T-cell (primary cell): ENCODE measurements around the gene OSBP2. TPM values are rescaled to one million over a fixed set of nuclear protein-coding genes. Genes with fewer than 3 reads are reported as not detected.

ENCODE experiments used
- ATAC-seq, 4 experiments: fragments of 200-7000 bp in 3 of 4; fragments of 150-1000 bp in 1 of 4; cut with Tn5 transposase; replicated peaks in 1 of 4; 1 replicate in 3 of 4; 2 replicates in 1 of 4; pipeline ENCODE4 v1.10.0; 2021; ENCODE audit warnings: moderate library complexity in 3 of 4, mild to moderate bottlenecking in 2 of 4, moderate number of reproducible peaks in 1 of 4
- CTCF ChIA-PET, 2 donors: fragments of 300-600 bp; sonication (Branson Sonifier 250); formaldehyde crosslinking; loops; one replicate each; lab custom pipeline; 2022; ENCODE audit warnings: antibody characterized with exemption in 2 of 2; lab: Charles Lee
- POLR2A ChIA-PET, 2 donors: fragments of 300-600 bp; sonication (Branson Sonifier 250); formaldehyde crosslinking; loops; one replicate each; lab custom pipeline; 2022; ENCODE audit warnings: antibody characterized with exemption in 2 of 2; lab: Charles Lee
- DNase-seq, 35 experiments: peaks; one replicate each; pipeline versions ENCODE4 v3.0.0 to v3.0.0-alpha.2; 2013 to 2023
- H3K27ac ChIP-seq: one replicate; pipeline ENCODE4 v1.5.1; 2013; ENCODE audit warnings: low read length
- H3K27me3 ChIP-seq, 2 experiments: replicated peaks in 1 of 2; 1 replicate in 1 of 2; 2 replicates in 1 of 2; pipeline versions ENCODE4 v1.6.1 to v1.7.0; 2013; ENCODE audit warnings: low read length in 1 of 2, mixed read lengths in 1 of 2; ENCODE audit not compliant: control insufficient read depth in 2 of 2, insufficient read depth in 2 of 2; ENCODE audit errors: extremely low read depth in 1 of 2
- H3K36me3 ChIP-seq, 2 donors: 1 replicate in 1 of 2; 2 replicates in 1 of 2; pipeline versions ENCODE4 v1.6.1 to v1.7.0; 2013; ENCODE audit warnings: low read length in 1 of 2; ENCODE audit not compliant: control insufficient read depth in 2 of 2, insufficient read depth in 1 of 2; ENCODE audit errors: extremely low read depth in 1 of 2
- H3K4me1 ChIP-seq, 2 experiments: 1 replicate in 1 of 2; 2 replicates in 1 of 2; pipeline versions ENCODE4 v1.6.1 to v1.7.0; 2013; ENCODE audit warnings: low read length in 2 of 2, mixed read lengths in 1 of 2; ENCODE audit not compliant: insufficient read depth in 2 of 2, control insufficient read depth in 1 of 2; ENCODE audit errors: extremely low read depth in 1 of 2
- H3K4me3 ChIP-seq, 2 donors: 1 replicate in 1 of 2; 2 replicates in 1 of 2; pipeline versions ENCODE4 v1.5.1 to v1.7.0; 2013; ENCODE audit warnings: mild to moderate bottlenecking in 2 of 2, low read length in 1 of 2, moderate library complexity in 1 of 2; ENCODE audit not compliant: control insufficient read depth in 1 of 2; ENCODE audit errors: extremely low read depth in 1 of 2
- H3K9me3 ChIP-seq: 2 replicates; pipeline ENCODE4 v1.7.0; 2013
- H3K27ac Mint-ChIP-seq, 2 donors: one replicate each; pipeline ENCODE4 v1.8.0; 2020 to 2021; ENCODE audit warnings: mild to moderate bottlenecking in 2 of 2, mixed read lengths in 2 of 2
- H3K27me3 Mint-ChIP-seq, 2 donors: one replicate each; pipeline ENCODE4 v1.8.0; 2021 to 2022; ENCODE audit warnings: mixed read lengths in 2 of 2
- H3K36me3 Mint-ChIP-seq: one replicate; pipeline ENCODE4 v1.8.0; 2021; ENCODE audit warnings: mixed read lengths
- H3K4me1 Mint-ChIP-seq, 3 donors: one replicate each; pipeline ENCODE4 v1.8.0; 2020 to 2022; ENCODE audit warnings: mixed read lengths in 3 of 3, mild to moderate bottlenecking in 1 of 3
- H3K4me3 Mint-ChIP-seq, 3 donors: one replicate each; pipeline ENCODE4 v1.8.0; 2020 to 2022; ENCODE audit warnings: mild to moderate bottlenecking in 3 of 3, mixed read lengths in 3 of 3, moderate library complexity in 3 of 3
- H3K9me3 Mint-ChIP-seq, 3 donors: one replicate each; pipeline ENCODE4 v1.8.0; 2020 to 2022; ENCODE audit warnings: mixed read lengths in 3 of 3
- WGBS: methylation state at CpG from one replicate; pipeline ENCODE4 v1.1.5; 2013; ENCODE audit warnings: missing lambda C conversion rate; ENCODE audit not compliant: insufficient coverage; 5-methylcytosine and 5-hydroxymethylcytosine counted together
- total RNA-seq, 35 experiments: library from RNA in 6 of 35; stranded (reverse) in 6 of 35; fragments of 120-200 nt in 1 of 35; gene quantifications; one replicate each; pipeline versions ENCODE4 v1.2.1 to v1.2.4 and lab custom pipeline; 2013 to 2026

The OSBP2 gene
- total RNA-seq, 5 donors from 2014 or later (not counting 1 experiment from before 2014, with no cell fraction given): 1.6 to 2.8 (median 2.1) TPM

DNA sequence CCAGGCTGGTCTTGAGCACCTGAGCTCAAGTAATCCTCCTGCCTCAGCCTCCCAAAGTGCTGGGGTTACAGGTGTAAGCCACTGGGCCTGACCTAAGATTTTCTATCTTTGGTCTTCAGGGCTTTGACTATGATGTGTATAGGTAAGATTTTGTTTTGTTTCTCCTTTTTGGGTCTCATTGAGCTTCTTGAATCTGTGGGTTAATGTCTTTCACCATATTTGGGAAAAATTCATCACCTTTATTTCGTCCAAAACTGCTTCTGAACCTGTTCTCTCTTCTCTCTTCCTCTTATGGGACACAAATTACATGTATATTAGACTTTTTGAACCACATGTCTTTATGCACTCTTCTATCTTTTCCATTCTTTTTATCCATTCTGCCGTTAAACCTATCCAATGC, 100.4 kb downstream of the OSBP2 start:
- Mint-ChIP-seq H3K27me3 (peaks cover 7 to 10% of the 10 kb centered on the region in 2 donors), H3K36me3 (peaks cover 4% of the 10 kb centered on the region), H3K9me3 (no peaks in the 10 kb centered on the region), H3K27ac (no peak overlapping the region), H3K4me3 (no peak overlapping the region), H3K4me1 (no peaks in the 10 kb centered on the region)
- no peaks in the 10 kb centered on the region for H3K4me1 ChIP-seq
- ChIA-PET POLR2A (interaction anchor here in 1 of 2 donors (0.6 kb wide), 1 partner anchor 62 kb away, joined by 5 read pairs; no protein-coding TSS in a partner anchor), CTCF (no interaction called here)
- peaks cover 2 to 11% of the 10 kb centered on the region in 2 experiments for H3K27me3 ChIP-seq
- H3K27ac ChIP-seq: no peak overlapping the region
- no peaks in the 10 kb centered on the region for H3K9me3 ChIP-seq
- no peak overlapping the region for H3K4me3 ChIP-seq
- ATAC-seq (no peak), DNase-seq (no peak)
- no CpG with 5 or more reads among the region's 2 CpGs for WGBS
- no peaks in the 10 kb centered on the region for H3K36me3 ChIP-seq

GRCh38 chr22:30801695-30802094, 107.0 kb downstream of the OSBP2 start:
- no peaks in the 10 kb centered on the region for H3K9me3 ChIP-seq
- H3K27me3 Mint-ChIP-seq: peaks cover 42 to 56% of the 10 kb centered on the region in 2 donors
- ATAC-seq (no peak), DNase-seq (no peak)
- no peak overlapping the region for H3K27ac Mint-ChIP-seq
- H3K4me3 ChIP-seq: no peak overlapping the region
- ChIA-PET POLR2A (no interaction called here), CTCF (no interaction called here)
- H3K4me1 Mint-ChIP-seq: peaks cover 5 to 9% (median 7%) of the 10 kb centered on the region in 3 donors
- H3K36me3 ChIP-seq: no peaks in the 10 kb centered on the region
- H3K9me3 Mint-ChIP-seq: no peaks in the 10 kb centered on the region
- no peak overlapping the region for H3K27ac ChIP-seq
- peaks cover 4% of the 10 kb centered on the region for H3K36me3 Mint-ChIP-seq
- H3K27me3 ChIP-seq: peaks cover 22 to 44% of the 10 kb centered on the region in 2 experiments
- H3K4me1 ChIP-seq: peaks cover 0 to 8% of the 10 kb centered on the region in 2 experiments
- peak overlapping the region in 1 of 3 donors; percentile 42 for H3K4me3 Mint-ChIP-seq
- no CpG with 5 or more reads among the region's 3 CpGs for WGBS

DNA sequence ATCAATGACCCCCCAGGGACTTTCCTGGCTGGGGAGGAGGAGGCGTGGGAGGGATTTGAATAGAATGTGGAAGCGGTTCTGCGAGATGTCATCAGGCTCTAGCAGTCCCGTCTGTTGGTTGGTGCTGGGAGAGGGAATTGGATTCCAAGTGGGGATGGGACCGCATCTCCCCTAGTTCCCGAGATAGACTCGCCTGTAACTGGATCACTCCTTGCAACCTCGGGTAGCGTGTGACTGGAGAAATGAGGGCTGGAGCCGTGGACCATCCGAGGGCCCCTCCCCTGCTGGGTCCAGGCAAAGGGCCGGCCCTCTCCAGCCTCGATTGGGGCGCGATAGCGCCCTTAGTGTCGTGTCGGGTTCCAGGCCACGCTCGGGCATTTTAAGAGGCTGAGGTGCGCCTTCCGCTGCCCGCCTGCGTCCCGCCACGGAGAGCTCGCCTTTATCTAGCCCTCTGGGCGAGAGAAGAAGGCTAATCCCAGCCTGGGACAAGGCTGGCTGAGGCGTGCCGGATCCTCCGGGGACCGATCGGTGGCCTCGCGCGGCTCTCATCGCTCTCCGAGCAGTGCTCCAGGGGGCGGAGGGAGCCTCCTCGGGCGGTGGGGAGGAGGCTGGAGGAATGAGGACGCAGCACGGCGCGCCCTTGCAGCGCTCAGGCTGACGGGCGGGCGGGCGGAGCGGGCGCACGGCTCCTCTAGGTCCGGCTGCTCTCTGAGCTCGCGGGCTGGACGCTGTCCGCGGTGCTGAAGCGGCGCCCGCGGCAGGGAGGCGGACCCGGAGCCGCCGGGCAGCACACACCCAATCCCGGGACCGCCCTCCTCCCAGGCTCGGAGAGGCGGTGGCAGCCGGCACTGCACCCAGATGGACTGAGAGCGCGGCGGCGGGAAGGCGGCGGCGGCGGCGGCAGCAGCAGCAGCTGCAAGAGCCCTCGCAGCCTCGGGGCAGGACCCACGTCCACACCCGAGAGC, 107.8 kb downstream of the OSBP2 start:
- Histone ChIP-seq H3K27ac (no peak overlapping the region), H3K27me3 (peaks cover 22 to 44% of the 10 kb centered on the region in 2 experiments), H3K9me3 (no peaks in the 10 kb centered on the region), H3K4me3 (peak overlapping the region in 1 of 2 donors; percentile 44), H3K4me1 (peaks cover 0 to 8% of the 10 kb centered on the region in 2 experiments), H3K36me3 (no peaks in the 10 kb centered on the region)
- POLR2A ChIA-PET: no interaction called here
- H3K27me3 Mint-ChIP-seq: peaks cover 42 to 58% of the 10 kb centered on the region in 2 donors
- peak overlapping the region in 1 of 3 donors; percentile 42 for H3K4me3 Mint-ChIP-seq
- DNase-seq: peak in 34 of 35 experiments; percentile 6 to 77 (median 41)
- 9% methylated on average over 79 of the region's 85 CpGs for WGBS
- H3K36me3 Mint-ChIP-seq: peaks cover 4% of the 10 kb centered on the region
- peak; percentile 89 to 98 (median 92) for ATAC-seq
- peaks cover 5 to 9% (median 7%) of the 10 kb centered on the region in 3 donors for H3K4me1 Mint-ChIP-seq
- no peaks in the 10 kb centered on the region for H3K9me3 Mint-ChIP-seq
- no peak overlapping the region for H3K27ac Mint-ChIP-seq
- CTCF ChIA-PET: interaction anchor here (0.6 kb wide), 2 partner anchors 9 to 114 kb away, joined by 3 to 4 read pairs; no protein-coding TSS in a partner anchor

DNA sequence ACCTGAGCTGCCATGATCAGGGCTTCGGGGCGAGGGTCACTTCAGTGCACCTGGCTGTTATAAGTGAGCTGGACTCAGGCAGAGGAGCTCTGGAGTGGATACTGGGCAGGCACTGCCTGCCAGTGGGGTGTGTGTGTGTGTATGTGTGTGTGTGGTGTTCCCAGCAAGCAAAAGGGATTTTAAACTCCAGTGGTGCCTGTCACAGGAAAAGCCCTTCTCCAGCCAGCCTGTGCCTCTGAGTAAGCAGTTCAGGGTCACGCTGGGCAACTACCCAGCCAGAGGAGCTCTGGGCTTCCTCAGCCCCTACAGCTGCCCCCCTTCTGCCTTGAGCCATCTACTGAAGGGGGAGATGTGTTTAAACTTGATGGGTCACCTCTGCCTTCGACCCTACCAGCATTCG, 109.0 kb downstream of the OSBP2 start:
- peaks cover 22 to 42% of the 10 kb centered on the region in 2 experiments for H3K27me3 ChIP-seq
- Mint-ChIP-seq H3K4me3 (no peak overlapping the region), H3K36me3 (no peaks in the 10 kb centered on the region), H3K27me3 (peaks cover 42 to 55% of the 10 kb centered on the region in 2 donors), H3K9me3 (no peaks in the 10 kb centered on the region), H3K4me1 (peaks cover 5 to 9% (median 7%) of the 10 kb centered on the region in 3 donors), H3K27ac (no peak overlapping the region)
- H3K4me3 ChIP-seq: no peak overlapping the region
- ChIA-PET POLR2A (no interaction called here), CTCF (interaction anchor here in 1 of 2 donors (0.6 kb wide), 1 partner anchor 112 kb away, joined by 3 read pairs; no protein-coding TSS in a partner anchor)
- peaks cover 0 to 8% of the 10 kb centered on the region in 2 experiments for H3K4me1 ChIP-seq
- ATAC-seq: no peak
- H3K36me3 ChIP-seq: no peaks in the 10 kb centered on the region
- H3K27ac ChIP-seq: no peak overlapping the region
- WGBS: 100% methylated on average over 2 of the region's 5 CpGs
- H3K9me3 ChIP-seq: no peaks in the 10 kb centered on the region
- DNase-seq: no peak

- no CpG with 5 or more reads among the region's 5 CpGs for WGBS
These were observed 110.0 kb downstream of the OSBP2 start for GRCh38 chr22:30804626-30805025.

DNA sequence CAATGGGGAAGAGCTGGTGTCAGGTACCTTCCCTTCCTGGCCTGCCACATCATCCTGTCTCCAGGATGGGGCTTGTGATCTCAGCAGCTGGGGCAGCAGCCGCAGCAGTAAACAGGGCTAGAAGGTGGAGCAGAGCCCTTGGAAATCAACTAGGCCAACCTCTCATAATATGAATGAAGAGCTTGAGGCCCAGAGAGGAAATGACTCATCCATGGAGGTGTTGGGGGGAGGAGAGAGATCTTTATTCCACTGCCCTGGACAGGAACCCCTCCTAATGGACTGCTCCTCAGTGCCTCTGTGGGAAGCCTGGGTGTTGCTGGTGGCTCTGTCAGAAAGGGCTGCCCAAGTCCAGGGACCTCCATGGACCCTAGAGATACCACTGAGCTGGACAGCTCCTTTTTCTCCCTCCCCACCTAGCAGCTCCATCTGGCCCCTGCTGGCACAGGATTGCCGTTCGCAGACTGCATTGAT, 111.8 kb downstream of the OSBP2 start:
- ATAC-seq (no peak), DNase-seq (no peak)
- Mint-ChIP-seq H3K27ac (no peak overlapping the region), H3K9me3 (no peaks in the 10 kb centered on the region), H3K27me3 (peaks cover 23 to 36% of the 10 kb centered on the region in 2 donors), H3K36me3 (no peaks in the 10 kb centered on the region), H3K4me1 (peaks cover 5 to 9% (median 7%) of the 10 kb centered on the region in 3 donors), H3K4me3 (no peak overlapping the region)
- H3K4me3 ChIP-seq: no peak overlapping the region
- H3K27ac ChIP-seq: no peak overlapping the region
- H3K36me3 ChIP-seq: no peaks in the 10 kb centered on the region
- H3K9me3 ChIP-seq: no peaks in the 10 kb centered on the region
- peaks cover 12 to 30% of the 10 kb centered on the region in 2 experiments for H3K27me3 ChIP-seq
- ChIA-PET CTCF (no interaction called here), POLR2A (no interaction called here)
- peaks cover 0 to 8% of the 10 kb centered on the region in 2 experiments for H3K4me1 ChIP-seq
- WGBS: no CpG with 5 or more reads among the region's 3 CpGs

More at GRCh38 chr22:30804626-30805025, 110.0 kb downstream of the OSBP2 start:
- peaks cover 22 to 38% of the 10 kb centered on the region in 2 experiments for H3K27me3 ChIP-seq
- no peaks in the 10 kb centered on the region for H3K36me3 Mint-ChIP-seq
- H3K27ac Mint-ChIP-seq: no peak overlapping the region
- H3K27ac ChIP-seq: no peak overlapping the region
- peaks cover 0 to 8% of the 10 kb centered on the region in 2 experiments for H3K4me1 ChIP-seq
- no peak for DNase-seq
- ChIA-PET CTCF (no interaction called here), POLR2A (no interaction called here)
- peaks cover 40 to 53% of the 10 kb centered on the region in 2 donors for H3K27me3 Mint-ChIP-seq
- no peak overlapping the region for H3K4me3 Mint-ChIP-seq
- H3K4me3 ChIP-seq: no peak overlapping the region
- H3K9me3 ChIP-seq: no peaks in the 10 kb centered on the region
- H3K4me1 Mint-ChIP-seq: peaks cover 5 to 9% (median 7%) of the 10 kb centered on the region in 3 donors
- no peaks in the 10 kb centered on the region for H3K9me3 Mint-ChIP-seq
- no peaks in the 10 kb centered on the region for H3K36me3 ChIP-seq
- no peak for ATAC-seq
